DOHH2 (cell line): ENCODE results near the gene PCDH7.

Experiments used
- EZH2phosphoT487 ChIP-seq: fragments of 200-600 bp; sonication (generic); IDR thresholded peaks from 2 replicates; pipeline ENCODE4 v1.6.1; 2017; ENCODE audit warnings: borderline replicate concordance, mild to moderate bottlenecking, antibody characterized with exemption, low read length, moderate library complexity, mixed read lengths
- TF ChIP-seq, protein P1 (sequence below): fragments of 200-600 bp; sonication (generic); IDR thresholded peaks from one replicate; pipeline ENCODE4 v1.5.1; 2014; ENCODE audit warnings: antibody characterized with exemption, mild to moderate bottlenecking, low read depth, low read length; ENCODE audit not compliant: poor library complexity, severe bottlenecking

DNA sequence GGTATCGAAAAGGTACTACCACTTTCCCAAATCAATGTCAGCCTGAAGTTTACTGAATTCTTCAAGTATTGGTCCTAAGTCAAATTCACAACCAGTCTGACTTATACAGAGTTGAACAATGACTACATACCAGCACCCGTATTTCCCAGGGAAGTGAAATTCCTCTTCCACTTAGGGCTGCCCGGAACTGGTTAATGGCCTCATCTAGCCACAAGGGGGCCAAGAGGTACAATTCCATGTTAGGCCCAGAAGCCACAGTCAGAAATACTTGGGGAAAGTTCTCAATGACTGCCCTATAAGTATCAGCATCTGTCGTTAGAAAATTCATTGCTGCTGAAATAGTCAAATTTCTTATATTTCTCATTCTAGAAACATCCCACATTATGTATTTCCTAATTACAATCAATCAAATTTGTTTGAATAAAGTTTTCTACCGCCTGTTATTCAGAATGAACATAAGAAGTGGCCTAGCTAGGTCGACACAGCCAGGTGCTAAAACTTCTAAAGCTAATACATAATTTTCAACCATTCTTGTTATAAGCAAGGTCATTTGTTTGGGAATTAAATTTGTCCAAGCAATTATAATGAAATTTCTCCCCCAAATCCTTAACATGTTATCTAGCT is 5.6 kb upstream of the PCDH7 start:
- TF ChIP-seq, protein P1, sequence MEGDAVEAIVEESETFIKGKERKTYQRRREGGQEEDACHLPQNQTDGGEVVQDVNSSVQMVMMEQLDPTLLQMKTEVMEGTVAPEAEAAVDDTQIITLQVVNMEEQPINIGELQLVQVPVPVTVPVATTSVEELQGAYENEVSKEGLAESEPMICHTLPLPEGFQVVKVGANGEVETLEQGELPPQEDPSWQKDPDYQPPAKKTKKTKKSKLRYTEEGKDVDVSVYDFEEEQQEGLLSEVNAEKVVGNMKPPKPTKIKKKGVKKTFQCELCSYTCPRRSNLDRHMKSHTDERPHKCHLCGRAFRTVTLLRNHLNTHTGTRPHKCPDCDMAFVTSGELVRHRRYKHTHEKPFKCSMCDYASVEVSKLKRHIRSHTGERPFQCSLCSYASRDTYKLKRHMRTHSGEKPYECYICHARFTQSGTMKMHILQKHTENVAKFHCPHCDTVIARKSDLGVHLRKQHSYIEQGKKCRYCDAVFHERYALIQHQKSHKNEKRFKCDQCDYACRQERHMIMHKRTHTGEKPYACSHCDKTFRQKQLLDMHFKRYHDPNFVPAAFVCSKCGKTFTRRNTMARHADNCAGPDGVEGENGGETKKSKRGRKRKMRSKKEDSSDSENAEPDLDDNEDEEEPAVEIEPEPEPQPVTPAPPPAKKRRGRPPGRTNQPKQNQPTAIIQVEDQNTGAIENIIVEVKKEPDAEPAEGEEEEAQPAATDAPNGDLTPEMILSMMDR: peak; percentile 67
- TF ChIP-seq EZH2phosphoT487: no peak
